Measurements from ENCODE around the gene RAP1A.

The RAP1A gene

GRCh38 chr1:111758373-111758772 is 138.8 kb downstream of the RAP1A start:
- H3K4me1 ChIP-seq (ENCODE audit: control insufficient read depth, low read length): peaks cover 24% of the 10 kb centered on the region
- H4K20me1 ChIP-seq (ENCODE audit: control insufficient read depth, insufficient read depth, low read depth, low read length): peaks cover 12% of the 10 kb centered on the region; the same call in 1 of the 2 replicates
- no peak overlapping the region for H3K27ac ChIP-seq (ENCODE audit: low read depth, low read length)
- no peak overlapping the region for H3K4me3 ChIP-seq (ENCODE audit: low read length)
- H3K36me3 ChIP-seq (ENCODE audit: control insufficient read depth, low read length): peaks cover 70% of the 10 kb centered on the region
- no peaks in the 10 kb centered on the region; the same call in 1 of the 2 replicates for H3F3A ChIP-seq (ENCODE audit: control insufficient read depth, insufficient read depth)
- TF ChIP-seq CTCF (IDR thresholded peaks at IDR 0.05; ENCODE audit: low read depth, low read length, poor library complexity, severe bottlenecking) (no peak), EZH2phosphoT487 (IDR thresholded peaks at IDR 0.05; ENCODE audit: borderline replicate concordance, low read length) (no peak)
- no peaks in the 10 kb centered on the region for H3K9me2 ChIP-seq (replicated peaks; ENCODE audit: control insufficient read depth, low read length)
- no peaks in the 10 kb centered on the region for H3K27me3 ChIP-seq (ENCODE audit: control insufficient read depth, low read length)
- H3K79me2 ChIP-seq (ENCODE audit: control insufficient read depth, low read length): peaks cover 58% of the 10 kb centered on the region
- H3K4me2 ChIP-seq (ENCODE audit: low read length): no peak overlapping the region
- H3K9me3 ChIP-seq (ENCODE audit: control insufficient read depth, insufficient read depth, low read length): no peaks in the 10 kb centered on the region

GRCh38 chr1:111761717-111762116 is 142.1 kb downstream of the RAP1A start:
- Histone ChIP-seq H3K27me3 (ENCODE audit: control insufficient read depth, low read length) (no peaks in the 10 kb centered on the region), H3K4me3 (ENCODE audit: low read length) (no peak overlapping the region), H3K36me3 (ENCODE audit: control insufficient read depth, low read length) (peaks cover 95% of the 10 kb centered on the region), H3K9me3 (ENCODE audit: control insufficient read depth, insufficient read depth, low read length) (no peaks in the 10 kb centered on the region), H3F3A (ENCODE audit: control insufficient read depth, insufficient read depth) (no peaks in the 10 kb centered on the region), H3K79me2 (ENCODE audit: control insufficient read depth, low read length) (peaks cover 47% of the 10 kb centered on the region), H3K9me2 (replicated peaks; ENCODE audit: control insufficient read depth, low read length) (no peaks in the 10 kb centered on the region), H4K20me1 (ENCODE audit: control insufficient read depth, insufficient read depth, low read depth, low read length) (peaks cover 9% of the 10 kb centered on the region; the same call in 1 of the 2 replicates), H3K27ac (ENCODE audit: low read depth, low read length) (no peak overlapping the region), H3K4me1 (ENCODE audit: control insufficient read depth, low read length) (peaks cover 12% of the 10 kb centered on the region), H3K4me2 (ENCODE audit: low read length) (no peak overlapping the region)
- TF ChIP-seq CTCF (IDR thresholded peaks at IDR 0.05; ENCODE audit: low read depth, low read length, poor library complexity, severe bottlenecking): no peak
- no peak for TF ChIP-seq EZH2phosphoT487 (IDR thresholded peaks at IDR 0.05; ENCODE audit: borderline replicate concordance, low read length)

GRCh38 chr1:111762332-111762731 is 142.7 kb downstream of the RAP1A start:
- Histone ChIP-seq H3K27ac (ENCODE audit: low read depth, low read length) (no peak overlapping the region), H3K4me3 (ENCODE audit: low read length) (no peak overlapping the region), H3K36me3 (ENCODE audit: control insufficient read depth, low read length) (peaks cover 94% of the 10 kb centered on the region), H3K79me2 (ENCODE audit: control insufficient read depth, low read length) (peaks cover 46% of the 10 kb centered on the region), H3K27me3 (ENCODE audit: control insufficient read depth, low read length) (no peaks in the 10 kb centered on the region), H4K20me1 (ENCODE audit: control insufficient read depth, insufficient read depth, low read depth, low read length) (peaks cover 4% of the 10 kb centered on the region; the same call in 1 of the 2 replicates), H3K9me3 (ENCODE audit: control insufficient read depth, insufficient read depth, low read length) (no peaks in the 10 kb centered on the region), H3K9me2 (replicated peaks; ENCODE audit: control insufficient read depth, low read length) (no peaks in the 10 kb centered on the region), H3F3A (ENCODE audit: control insufficient read depth, insufficient read depth) (no peaks in the 10 kb centered on the region), H3K4me1 (ENCODE audit: control insufficient read depth, low read length) (peaks cover 5% of the 10 kb centered on the region), H3K4me2 (ENCODE audit: low read length) (no peak overlapping the region)
- TF ChIP-seq CTCF (IDR thresholded peaks at IDR 0.05; ENCODE audit: low read depth, low read length, poor library complexity, severe bottlenecking): no peak
- TF ChIP-seq EZH2phosphoT487 (IDR thresholded peaks at IDR 0.05; ENCODE audit: borderline replicate concordance, low read length): no peak

All from DOHH2 (cell line).